GM19240 (cell line): ENCODE results near the gene GGA2.
"Not testable (repeated sequence)": the region's sequence is repeated elsewhere in the genome, so short reads cannot be mapped to it uniquely, and the experiment has no call there.

Experiments used
- DNase-seq: peaks from one replicate; pipeline ENCODE4 v3.0.0; 2011; ENCODE audit warnings: low spot score; ENCODE audit not compliant: insufficient read length

The GGA2 gene

GRCh38 chr16:23504453-23505179 is 5.7 kb downstream of the GGA2 start:
- DNase-seq: peak; percentile 61

- DNase-seq: no peak
Measured at GRCh38 chr16:23504076-23504452, 6.2 kb downstream of the GGA2 start.

- DNase-seq: no peak
Measured at GRCh38 chr16:23502466-23502865, 7.8 kb downstream of the GGA2 start.

GRCh38 chr16:23501291-23501690 is 9.0 kb downstream of the GGA2 start:
- no peak for DNase-seq

- no peak for DNase-seq
Measured at GRCh38 chr16:23500862-23501225, 9.4 kb downstream of the GGA2 start.

GRCh38 chr16:23500212-23500861 is 10.0 kb downstream of the GGA2 start:
- DNase-seq: no peak

- DNase-seq: no peak
Measured at GRCh38 chr16:23499801-23500200, 10.5 kb downstream of the GGA2 start.

- no peak for DNase-seq
Measured at GRCh38 chr16:23498863-23499262, 11.4 kb downstream of the GGA2 start.

GRCh38 chr16:23497543-23497868 is 12.8 kb downstream of the GGA2 start:
- no peak for DNase-seq

GRCh38 chr16:23496821-23497542 is 13.3 kb downstream of the GGA2 start:
- no peak for DNase-seq

GRCh38 chr16:23495671-23496070 is 14.6 kb downstream of the GGA2 start:
- no peak for DNase-seq

- no peak for DNase-seq
Measured at GRCh38 chr16:23494188-23494587, 16.1 kb downstream of the GGA2 start.

- no peak for DNase-seq
Measured at GRCh38 chr16:23491490-23492391, 18.6 kb downstream of the GGA2 start.

GRCh38 chr16:23486480-23486879 is 23.8 kb downstream of the GGA2 start:
- no peak for DNase-seq

GRCh38 chr16:23485841-23486240 is 24.5 kb downstream of the GGA2 start:
- no peak for DNase-seq

GRCh38 chr16:23485257-23485614 is 25.1 kb downstream of the GGA2 start:
- DNase-seq: no peak

GRCh38 chr16:23484510-23485256 is 25.6 kb downstream of the GGA2 start:
- DNase-seq: no peak

- not testable (repeated sequence) for DNase-seq
Measured at GRCh38 chr16:23483492-23483891, 26.8 kb downstream of the GGA2 start.

- DNase-seq: no peak
Measured at GRCh38 chr16:23482778-23483177, 27.5 kb downstream of the GGA2 start.

GRCh38 chr16:23480257-23480656 is 30.0 kb downstream of the GGA2 start:
- DNase-seq: no peak

GRCh38 chr16:23479138-23479537 is 31.2 kb downstream of the GGA2 start:
- no peak for DNase-seq
